Neuronal stem cell (in vitro differentiated cells): ENCODE measurements around the gene MANBA.

Experiments
- DNase-seq: peaks from one replicate; pipeline ENCODE4 v3.0.0-alpha.2; 2013; ENCODE audit warnings: low spot score
- H2AFZ ChIP-seq: one replicate; pipeline ENCODE4 v1.6.1; 2013; ENCODE audit warnings: mild to moderate bottlenecking, low read length, inconsistent platforms
- H2AK5ac ChIP-seq: 2 replicates; pipeline ENCODE4 v1.6.1; 2013; ENCODE audit warnings: low read depth, mild to moderate bottlenecking, inconsistent platforms, low read length, moderate library complexity, mixed read lengths
- H2BK120ac ChIP-seq: 2 replicates; pipeline ENCODE4 v1.6.1; 2013; ENCODE audit warnings: low read depth, mild to moderate bottlenecking, inconsistent platforms, low read length, moderate library complexity, mixed read lengths
- H2BK12ac ChIP-seq: one replicate; pipeline ENCODE4 v1.6.1; 2013; ENCODE audit warnings: low read length, inconsistent platforms
- H2BK15ac ChIP-seq: 2 replicates; pipeline ENCODE4 v1.6.1; 2013; ENCODE audit warnings: mild to moderate bottlenecking, low read length, inconsistent platforms, mixed read lengths
- H2BK5ac ChIP-seq: one replicate; pipeline ENCODE4 v1.6.1; 2013; ENCODE audit warnings: inconsistent platforms, mild to moderate bottlenecking, low read length, moderate library complexity
- H3K14ac ChIP-seq: one replicate; pipeline ENCODE4 v1.6.1; 2013; ENCODE audit warnings: low read length, inconsistent platforms
- H3K18ac ChIP-seq: 2 replicates; pipeline ENCODE4 v1.6.1; 2013; ENCODE audit warnings: low read length, inconsistent platforms
- H3K23ac ChIP-seq: 2 replicates; pipeline ENCODE4 v1.6.1; 2013; ENCODE audit warnings: low read depth, mild to moderate bottlenecking, mixed read lengths, low read length, inconsistent platforms; ENCODE audit not compliant: poor library complexity
- H3K27ac ChIP-seq: replicated peaks from 3 replicates; pipeline ENCODE4 v1.5.1; 2013; ENCODE audit warnings: low read length, inconsistent platforms
- H3K27me3 ChIP-seq, 3 experiments: 2 replicates each; pipeline ENCODE4 v1.6.1; 2013; ENCODE audit warnings: low read length in 3 of 3, mild to moderate bottlenecking in 2 of 3, inconsistent platforms in 1 of 3, low read depth in 1 of 3, mixed read lengths in 1 of 3, moderate library complexity in 1 of 3; ENCODE audit not compliant: control insufficient read depth in 3 of 3, insufficient read depth in 3 of 3
- H3K36me3 ChIP-seq, 2 donors: replicated peaks in 1 of 2; 2 replicates each; pipeline ENCODE4 v1.6.1; 2013; ENCODE audit warnings: low read length in 2 of 2; ENCODE audit not compliant: control insufficient read depth in 2 of 2, insufficient read depth in 2 of 2
- H3K4ac ChIP-seq: 2 replicates; pipeline ENCODE4 v1.6.1; 2013; ENCODE audit warnings: inconsistent platforms, mild to moderate bottlenecking, low read length, moderate library complexity
- H3K4me1 ChIP-seq, 2 donors: 1 replicate in 1 of 2; 2 replicates in 1 of 2; pipeline ENCODE4 v1.6.1; 2013; ENCODE audit warnings: low read length in 2 of 2, low read depth in 1 of 2; ENCODE audit not compliant: control insufficient read depth in 2 of 2, insufficient read depth in 1 of 2
- H3K4me2 ChIP-seq: one replicate; pipeline ENCODE4 v1.6.1; 2013; ENCODE audit warnings: mild to moderate bottlenecking, low read length, inconsistent platforms; ENCODE audit not compliant: insufficient read depth, poor library complexity, severe bottlenecking
- H3K4me3 ChIP-seq, 2 donors: 2 replicates each; pipeline ENCODE4 v1.5.1; 2013; ENCODE audit warnings: low read length in 2 of 2, mild to moderate bottlenecking in 2 of 2, inconsistent platforms in 1 of 2, moderate library complexity in 1 of 2
- H3K79me1 ChIP-seq: one replicate; pipeline ENCODE4 v1.6.1; 2013; ENCODE audit warnings: low read depth, mild to moderate bottlenecking, inconsistent platforms, low read length, moderate library complexity
- H3K9ac ChIP-seq: one replicate; pipeline ENCODE4 v1.6.1; 2013; ENCODE audit warnings: mild to moderate bottlenecking, low read depth, low read length, inconsistent platforms; ENCODE audit not compliant: poor library complexity
- H3K9me3 ChIP-seq, 2 donors: replicated peaks in 1 of 2; 2 replicates each; pipeline versions ENCODE3 to v1.6.1; 2013; ENCODE audit warnings: low read length in 2 of 2, mild to moderate bottlenecking in 2 of 2, inconsistent platforms in 1 of 2, low read depth in 1 of 2, mixed read lengths in 1 of 2, moderate library complexity in 1 of 2; ENCODE audit not compliant: control insufficient read depth in 2 of 2, insufficient read depth in 1 of 2
- H4K8ac ChIP-seq: one replicate; pipeline ENCODE4 v1.6.1; 2013; ENCODE audit warnings: low read depth, mild to moderate bottlenecking, inconsistent platforms, low read length, moderate library complexity
- H4K91ac ChIP-seq: one replicate; pipeline ENCODE4 v1.6.1; 2013; ENCODE audit warnings: low read length, low read depth, mild to moderate bottlenecking, inconsistent platforms; ENCODE audit not compliant: poor library complexity
- WGBS, 2 donors: extraction: QIAGEN DNeasy Blood & Tissue Kit; methylation state at CpG; one replicate each; pipeline ENCODE4 v1.1.7; 2013; ENCODE audit warnings: missing lambda C conversion rate in 2 of 2, mixed read lengths in 1 of 2; ENCODE audit not compliant: insufficient read length in 2 of 2, insufficient replicate concordance in 1 of 2; ENCODE audit errors: extremely low coverage in 2 of 2; 5-methylcytosine and 5-hydroxymethylcytosine counted together

The MANBA gene

DNA sequence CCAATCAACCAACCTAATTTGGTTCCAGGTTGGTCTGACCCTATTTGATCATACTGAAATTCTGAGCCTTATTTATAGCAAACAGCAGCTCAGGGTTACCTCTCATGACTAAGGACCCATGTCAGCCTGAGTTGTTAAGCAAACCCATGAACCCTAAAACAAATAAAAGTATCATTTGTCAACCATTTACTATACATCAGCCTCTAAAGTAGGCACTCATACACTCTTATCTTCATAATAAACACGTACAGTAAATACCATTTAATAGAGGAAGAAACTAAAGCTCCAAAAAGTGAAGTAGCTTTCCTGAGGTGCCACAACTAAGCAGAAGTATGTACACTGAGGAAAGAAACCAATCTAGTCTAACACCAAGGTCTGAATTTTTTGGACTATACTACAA, 25.2 kb downstream of the MANBA start:
- Histone ChIP-seq H3K9me3 (peaks cover 0 to 16% of the 10 kb centered on the region in 2 donors), H3K4ac (no peak overlapping the region), H3K9ac (no peak overlapping the region), H3K23ac (no peak overlapping the region), H2BK120ac (no peak overlapping the region), H3K36me3 (peaks cover 0 to 4% of the 10 kb centered on the region in 2 donors), H2BK12ac (no peak overlapping the region), H2AK5ac (no peak overlapping the region), H3K4me3 (no peak overlapping the region), H2AFZ (no peak overlapping the region), H3K14ac (no peak overlapping the region), H3K27me3 (no peaks in the 10 kb centered on the region), H4K91ac (no peak overlapping the region), H3K27ac (no peak overlapping the region), H2BK5ac (no peak overlapping the region), H4K8ac (no peak overlapping the region), H3K4me1 (no peaks in the 10 kb centered on the region), H3K18ac (no peak overlapping the region), H3K4me2 (no peak overlapping the region), H2BK15ac (no peak overlapping the region), H3K79me1 (peaks cover 2% of the 10 kb centered on the region)
- WGBS, 2 donors, result no CpG with 5 or more reads among the region's 1 CpG
- no peak for DNase-seq

DNA sequence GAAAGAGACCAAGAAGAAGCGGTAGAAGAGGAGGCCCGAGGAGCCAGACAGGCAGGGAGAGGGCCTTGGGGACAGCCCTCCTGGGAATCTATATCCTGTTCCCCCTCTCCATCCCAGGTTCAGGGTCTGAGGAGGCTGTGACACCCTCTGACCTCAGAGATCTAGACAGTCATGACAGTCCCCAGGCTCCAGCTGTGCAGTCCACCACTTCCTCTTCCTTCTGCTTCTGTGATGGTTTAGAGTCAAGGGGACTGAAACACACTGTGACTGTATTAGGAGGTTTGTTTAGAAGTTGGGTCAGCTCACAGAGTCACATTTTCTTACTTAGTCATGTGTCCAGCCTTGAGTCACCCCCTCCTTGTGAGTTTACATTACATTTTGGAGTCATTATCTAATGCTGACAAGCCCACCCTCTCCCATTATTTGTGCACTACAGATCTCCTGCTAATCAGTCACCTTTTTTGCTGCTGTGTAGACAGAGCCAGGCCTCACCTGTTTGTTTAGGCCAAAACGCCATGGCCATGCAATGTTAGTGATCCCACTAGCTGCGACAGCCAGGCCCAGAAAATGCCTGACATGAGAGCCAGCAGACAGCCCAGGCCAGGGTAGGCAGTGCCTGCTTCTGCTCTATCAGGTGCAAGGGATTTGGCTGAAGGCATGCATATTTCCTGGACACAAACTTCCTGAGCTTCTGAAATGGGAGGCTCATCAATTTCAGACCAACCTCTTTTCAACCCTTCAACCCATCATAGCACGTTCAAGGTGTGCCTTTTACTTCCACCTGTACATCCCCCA, 26.0 kb downstream of the MANBA start:
- peaks cover 0 to 4% of the 10 kb centered on the region in 2 donors for H3K36me3 ChIP-seq
- no peak overlapping the region for H4K8ac ChIP-seq
- H3K4me1 ChIP-seq, result no peaks in the 10 kb centered on the region
- H2BK5ac ChIP-seq, result no peak overlapping the region
- DNase-seq, result no peak
- no peak overlapping the region for H3K27ac ChIP-seq
- H3K9ac ChIP-seq, result no peak overlapping the region
- H3K9me3 ChIP-seq, result peaks cover 3 to 16% of the 10 kb centered on the region in 2 donors
- no peak overlapping the region for H3K4me2 ChIP-seq
- no peak overlapping the region for H3K4me3 ChIP-seq
- H2BK12ac ChIP-seq, result no peak overlapping the region
- H3K4ac ChIP-seq, result no peak overlapping the region
- no peak overlapping the region for H2AK5ac ChIP-seq
- H4K91ac ChIP-seq, result no peak overlapping the region
- no peak overlapping the region for H3K18ac ChIP-seq
- WGBS, 2 donors, result no CpG with 5 or more reads among the region's 5 CpGs
- H2BK120ac ChIP-seq, result no peak overlapping the region
- no peak overlapping the region for H3K14ac ChIP-seq
- peaks cover 3% of the 10 kb centered on the region for H3K79me1 ChIP-seq
- H3K23ac ChIP-seq, result no peak overlapping the region
- H2AFZ ChIP-seq, result no peak overlapping the region
- H2BK15ac ChIP-seq, result no peak overlapping the region
- no peaks in the 10 kb centered on the region for H3K27me3 ChIP-seq

DNA sequence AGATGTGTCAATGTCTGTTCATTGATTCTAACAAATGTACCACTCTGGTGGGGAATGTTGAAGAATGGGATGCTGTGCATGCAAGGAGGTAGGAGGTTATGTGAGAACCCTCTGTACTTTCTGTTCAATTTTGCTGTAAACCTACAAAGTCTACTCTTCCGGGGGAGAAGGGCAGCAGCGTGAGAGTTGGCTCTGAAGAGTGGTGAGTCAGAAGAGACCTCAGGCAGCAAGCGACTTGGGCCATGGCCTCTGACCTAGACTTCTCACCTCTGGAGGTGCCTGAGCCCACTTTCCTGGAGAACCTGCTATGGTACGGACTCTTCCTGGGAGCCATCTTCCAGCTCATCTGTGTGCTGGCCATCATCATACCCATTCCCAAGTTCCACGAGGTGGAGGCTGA, 26.7 kb downstream of the MANBA start:
- H3K18ac ChIP-seq, result no peak overlapping the region
- WGBS, 2 donors, result no CpG with 5 or more reads among the region's 5 CpGs
- peaks cover 0 to 4% of the 10 kb centered on the region in 2 donors for H3K36me3 ChIP-seq
- H3K23ac ChIP-seq, result no peak overlapping the region
- no peaks in the 10 kb centered on the region for H3K4me1 ChIP-seq
- no peak for DNase-seq
- no peak overlapping the region for H3K27ac ChIP-seq
- no peak overlapping the region for H2BK120ac ChIP-seq
- no peak overlapping the region for H2AK5ac ChIP-seq
- H3K9ac ChIP-seq, result no peak overlapping the region
- H2BK15ac ChIP-seq, result no peak overlapping the region
- no peak overlapping the region for H2AFZ ChIP-seq
- H4K8ac ChIP-seq, result no peak overlapping the region
- H4K91ac ChIP-seq, result no peak overlapping the region
- no peak overlapping the region for H3K14ac ChIP-seq
- no peak overlapping the region for H3K4me2 ChIP-seq
- no peak overlapping the region for H2BK5ac ChIP-seq
- peaks cover 3 to 16% of the 10 kb centered on the region in 2 donors for H3K9me3 ChIP-seq
- H2BK12ac ChIP-seq, result no peak overlapping the region
- H3K79me1 ChIP-seq, result peaks cover 3% of the 10 kb centered on the region
- no peaks in the 10 kb centered on the region for H3K27me3 ChIP-seq
- no peak overlapping the region for H3K4ac ChIP-seq
- H3K4me3 ChIP-seq, result no peak overlapping the region

DNA sequence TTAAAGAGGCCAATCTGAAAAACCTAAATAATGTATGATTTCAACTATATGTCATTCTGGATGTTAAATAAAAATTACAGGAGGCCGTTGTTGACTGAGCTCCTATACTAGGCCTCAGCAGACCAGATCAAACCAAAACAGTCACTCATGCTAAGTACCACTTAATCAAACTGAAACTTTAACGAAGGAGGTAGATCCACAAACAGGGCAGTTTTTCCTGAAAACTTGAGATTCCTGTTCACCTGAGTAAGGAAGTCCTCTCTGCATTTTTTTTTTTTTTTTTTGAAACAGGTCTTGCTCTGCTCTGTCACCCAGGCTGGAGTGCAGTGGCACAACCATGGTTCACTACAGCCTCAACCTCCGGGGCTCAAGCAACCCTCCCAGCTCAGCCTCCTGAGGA, 27.7 kb downstream of the MANBA start:
- peaks cover 3 to 16% of the 10 kb centered on the region in 2 donors for H3K9me3 ChIP-seq
- peaks cover 6% of the 10 kb centered on the region for H3K79me1 ChIP-seq
- H3K27me3 ChIP-seq, result no peaks in the 10 kb centered on the region
- H2AFZ ChIP-seq, result no peak overlapping the region
- no peak overlapping the region for H3K4me2 ChIP-seq
- no CpG with 5 or more reads among the region's 3 CpGs for whole genome bisulfite sequencing, 2 donors
- no peak overlapping the region for H3K9ac ChIP-seq
- H2BK12ac ChIP-seq, result no peak overlapping the region
- H3K36me3 ChIP-seq, result peaks cover 0 to 2% of the 10 kb centered on the region in 2 donors
- no peak overlapping the region for H3K23ac ChIP-seq
- no peak overlapping the region for H3K4me3 ChIP-seq
- no peak overlapping the region for H3K4ac ChIP-seq
- no peaks in the 10 kb centered on the region for H3K4me1 ChIP-seq
- no peak overlapping the region for H2BK15ac ChIP-seq
- no peak overlapping the region for H4K91ac ChIP-seq
- no peak overlapping the region for H2AK5ac ChIP-seq
- no peak overlapping the region for H2BK120ac ChIP-seq
- no peak overlapping the region for H4K8ac ChIP-seq
- no peak overlapping the region for H3K27ac ChIP-seq
- H2BK5ac ChIP-seq, result no peak overlapping the region
- H3K14ac ChIP-seq, result no peak overlapping the region
- no peak for DNase-seq
- H3K18ac ChIP-seq, result no peak overlapping the region
